Measurements from ENCODE around the gene IFT57.
"Not testable (repeated sequence)": the region's sequence is repeated elsewhere in the genome, so short reads cannot be mapped to it uniquely, and the experiment has no call there.

The IFT57 gene, protein sequence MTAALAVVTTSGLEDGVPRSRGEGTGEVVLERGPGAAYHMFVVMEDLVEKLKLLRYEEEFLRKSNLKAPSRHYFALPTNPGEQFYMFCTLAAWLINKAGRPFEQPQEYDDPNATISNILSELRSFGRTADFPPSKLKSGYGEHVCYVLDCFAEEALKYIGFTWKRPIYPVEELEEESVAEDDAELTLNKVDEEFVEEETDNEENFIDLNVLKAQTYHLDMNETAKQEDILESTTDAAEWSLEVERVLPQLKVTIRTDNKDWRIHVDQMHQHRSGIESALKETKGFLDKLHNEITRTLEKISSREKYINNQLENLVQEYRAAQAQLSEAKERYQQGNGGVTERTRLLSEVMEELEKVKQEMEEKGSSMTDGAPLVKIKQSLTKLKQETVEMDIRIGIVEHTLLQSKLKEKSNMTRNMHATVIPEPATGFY

DNA sequence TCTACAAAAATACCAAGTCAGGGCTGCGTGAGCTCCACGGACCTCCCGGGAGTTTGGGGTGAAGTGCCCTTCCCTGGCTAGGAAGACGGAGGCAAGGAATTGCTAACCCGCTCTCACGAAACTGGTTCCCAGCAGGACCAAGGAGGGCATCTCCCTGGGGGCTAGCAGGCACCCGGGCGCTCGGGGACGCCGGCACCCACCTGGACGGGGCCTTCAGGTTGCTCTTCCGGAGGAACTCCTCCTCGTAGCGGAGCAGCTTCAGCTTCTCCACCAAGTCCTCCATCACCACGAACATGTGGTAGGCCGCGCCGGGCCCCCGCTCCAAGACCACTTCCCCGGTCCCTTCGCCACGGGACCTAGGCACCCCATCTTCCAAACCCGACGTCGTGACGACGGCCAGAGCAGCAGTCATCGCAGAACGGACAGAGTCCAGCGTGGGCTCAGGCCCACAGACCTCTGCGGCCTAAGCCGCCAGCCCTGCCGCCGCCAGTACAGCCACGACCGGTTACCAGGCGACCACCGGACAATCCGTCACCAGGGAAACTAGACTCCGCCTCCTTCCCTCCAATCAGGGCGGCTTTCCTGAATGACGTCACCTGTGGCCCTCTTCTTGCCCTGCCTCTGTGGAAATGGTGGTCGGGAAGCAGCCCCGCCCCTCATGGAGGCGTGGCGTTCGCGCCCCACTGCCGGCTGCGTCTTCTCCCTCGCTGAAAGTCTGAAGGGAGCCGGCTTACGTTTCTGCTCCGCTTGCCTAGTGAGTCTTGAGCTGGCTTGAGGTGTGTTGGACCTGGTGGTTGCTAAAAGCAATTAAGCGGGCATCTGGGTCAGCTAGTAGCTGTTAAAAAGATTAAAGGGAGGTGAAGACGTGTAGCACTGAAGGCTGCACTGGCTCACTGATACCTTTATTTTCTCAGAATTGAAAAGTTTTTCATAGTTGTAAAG lies at the start of gene IFT57:
TSS of gene IFT57 (minus strand) at position 514 of the 942 bp plus-strand sequence. CDS start at position 412, 102 bp downstream.
- DNase-seq (ENCODE audit: low spot score): peak; percentile 97

DNA sequence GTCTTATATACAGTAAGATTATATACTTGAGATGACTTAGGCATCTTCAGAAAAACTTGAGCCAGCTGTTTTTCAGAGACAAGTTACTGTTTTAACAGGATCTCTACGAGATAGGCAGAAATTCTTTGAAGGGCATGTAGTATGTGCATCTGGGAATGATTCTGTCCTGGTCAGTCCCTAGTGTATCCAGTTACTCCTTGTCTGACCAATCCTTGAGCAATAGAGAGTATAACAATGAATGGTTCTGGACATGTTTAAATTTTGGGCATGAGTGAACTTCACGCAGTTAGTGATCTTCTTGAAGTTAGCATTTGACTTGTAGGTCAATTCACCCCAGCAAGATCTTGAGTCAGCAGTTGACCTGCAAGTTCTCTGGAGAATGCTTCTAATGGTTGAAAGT lies 49.4 kb upstream of the IFT57 start:
- no peak for DNase-seq (ENCODE audit: low spot score)

DNA sequence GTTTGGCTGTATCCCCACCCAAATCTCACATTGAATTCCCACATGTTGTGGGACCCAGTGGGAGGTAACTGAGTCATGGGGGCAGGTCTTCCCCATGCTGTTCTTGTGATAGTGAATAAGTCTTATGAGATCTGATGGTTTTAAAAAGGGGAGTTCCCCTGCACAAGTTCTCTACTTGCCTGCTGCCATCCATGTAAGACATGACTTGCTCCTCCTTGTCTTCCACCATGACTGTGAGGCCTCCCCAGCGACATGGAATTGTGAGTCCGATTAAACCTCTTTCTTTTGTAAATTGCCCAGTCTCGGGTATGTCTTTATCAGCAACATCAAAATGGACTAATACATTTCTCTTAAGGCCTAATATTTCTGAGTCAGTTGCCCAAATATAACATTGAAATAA lies 46.0 kb upstream of the IFT57 start:
- not testable (repeated sequence) for DNase-seq (ENCODE audit: low spot score)

DNA sequence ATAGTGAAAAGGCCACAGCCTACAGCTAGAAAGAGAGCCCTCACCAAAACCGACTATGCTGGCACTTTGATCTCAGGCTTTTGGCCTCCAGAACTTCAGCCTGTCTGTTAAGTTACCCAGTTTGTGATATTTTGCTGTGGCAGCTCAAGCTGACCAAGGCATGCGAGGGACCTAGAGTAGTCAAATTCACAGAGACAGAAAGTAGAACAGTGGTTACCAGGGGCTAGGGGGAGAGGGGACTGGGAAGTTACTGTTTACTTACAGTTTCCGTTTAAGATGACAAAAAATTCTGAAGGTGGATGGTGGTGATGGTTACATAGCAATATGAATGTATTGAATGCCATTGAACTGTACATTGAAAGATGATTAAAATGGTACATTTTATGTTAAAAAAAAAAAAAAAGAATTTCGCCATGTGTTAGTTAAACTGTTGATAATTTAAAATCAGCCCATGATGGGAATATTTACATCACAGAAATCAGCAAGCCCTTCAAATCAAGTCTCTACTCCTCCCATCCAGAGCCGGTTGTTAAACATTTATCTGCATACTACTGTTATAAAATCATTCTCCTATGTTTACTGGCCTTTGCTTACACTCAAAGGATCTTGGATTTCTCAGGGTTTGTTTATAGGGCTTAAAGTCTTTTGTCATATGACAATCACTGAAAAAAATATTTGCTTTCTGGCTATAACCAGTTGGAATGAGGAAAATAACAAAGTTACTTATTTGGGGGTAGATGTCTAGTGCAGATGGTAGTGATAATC lies 42.5 kb upstream of the IFT57 start:
- not testable (repeated sequence) for DNase-seq (ENCODE audit: low spot score)

DNA sequence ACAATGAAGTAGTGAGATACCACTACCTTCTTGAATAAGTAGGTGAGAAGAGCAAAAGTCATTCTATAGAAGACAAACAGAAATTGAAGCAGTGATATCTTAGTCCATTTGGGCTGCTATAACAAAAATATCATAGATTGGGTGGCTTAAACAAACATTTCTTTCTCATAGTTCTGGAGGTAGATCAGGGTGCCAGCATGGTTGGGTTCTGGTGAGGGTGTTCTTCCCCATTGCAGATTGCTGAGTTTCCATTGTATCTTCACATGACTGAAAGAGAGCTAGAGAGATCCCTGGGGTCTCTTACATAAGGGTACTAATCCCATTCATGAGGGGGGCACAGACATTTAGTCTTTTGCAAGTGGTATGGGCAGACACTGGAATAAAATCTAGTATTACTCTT lies 32.9 kb upstream of the IFT57 start:
- no peak for DNase-seq (ENCODE audit: low spot score)

DNA sequence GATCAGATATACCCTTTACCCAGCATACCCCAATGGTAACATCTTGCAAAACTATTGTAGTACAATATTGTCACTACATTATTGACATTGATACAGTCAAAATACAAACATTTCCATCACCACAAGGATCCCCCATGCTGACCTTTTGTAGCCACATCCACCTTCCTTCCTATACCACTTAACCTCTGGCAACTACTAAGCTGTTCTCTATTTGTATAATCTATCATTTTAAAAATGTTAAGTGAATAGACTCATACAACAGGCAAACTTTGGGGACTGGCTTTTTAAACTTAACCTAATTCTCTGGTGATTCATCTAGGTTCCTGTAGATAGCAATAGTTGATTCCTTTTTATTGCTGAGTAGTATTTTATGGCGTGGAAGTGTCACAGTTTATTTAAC lies 29.6 kb upstream of the IFT57 start:
- DNase-seq (ENCODE audit: low spot score): no peak

DNA sequence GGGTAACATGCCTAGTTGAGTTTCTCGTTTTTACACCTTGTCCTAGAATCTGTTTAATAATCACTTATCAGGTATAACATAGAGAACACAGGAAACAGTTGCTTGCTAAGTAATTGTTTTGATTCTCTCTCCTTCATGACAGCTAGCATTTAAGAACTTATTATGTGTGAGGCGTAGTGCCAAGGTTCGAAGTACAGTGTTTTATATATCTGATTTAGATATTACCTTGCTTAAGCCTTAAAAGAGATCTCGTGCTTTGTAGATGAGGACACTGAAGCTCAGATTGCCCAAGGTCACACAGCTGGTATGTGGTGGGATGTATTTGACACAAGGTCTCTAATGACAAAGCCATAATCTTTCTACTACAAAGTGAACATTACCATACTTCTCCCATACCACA lies 29.0 kb upstream of the IFT57 start:
- DNase-seq (ENCODE audit: low spot score): no peak

DNA sequence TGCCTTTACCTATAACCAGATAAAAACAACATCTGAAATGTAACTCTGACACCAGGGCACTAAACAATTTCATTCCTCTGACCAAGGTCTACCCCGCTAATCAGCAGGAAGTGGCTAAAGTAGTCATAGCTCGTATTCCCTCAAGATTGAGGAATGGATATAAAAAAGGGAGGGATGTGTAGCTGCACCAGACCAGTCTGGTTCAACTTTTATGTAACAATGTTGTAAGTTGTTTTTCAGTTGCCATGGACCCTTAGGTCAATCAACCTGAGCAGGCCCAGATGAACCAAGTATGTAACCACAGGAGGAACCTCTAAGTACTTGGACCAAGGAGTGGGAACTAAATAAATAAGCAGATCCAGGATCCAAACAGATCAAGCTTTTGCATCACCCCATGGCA lies 28.4 kb upstream of the IFT57 start:
- no peak for DNase-seq (ENCODE audit: low spot score)

DNA sequence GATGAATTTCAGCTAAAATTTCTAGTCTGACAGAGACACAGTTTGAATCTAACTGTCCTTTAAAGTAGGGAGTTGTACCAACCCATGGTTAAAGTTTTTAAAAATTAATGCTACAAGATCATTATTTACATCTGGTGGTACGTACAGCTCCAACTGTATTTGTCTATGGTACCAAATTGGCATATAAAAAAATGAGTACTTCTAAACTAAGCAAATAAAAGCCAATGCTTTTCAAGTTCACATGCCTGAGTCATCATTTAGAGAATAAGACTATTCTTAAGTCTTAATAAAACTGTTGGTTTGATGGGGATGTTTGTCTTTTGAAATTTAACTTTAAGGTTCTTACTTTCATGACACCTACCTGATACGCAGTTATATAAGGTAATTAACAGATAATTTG lies 21.0 kb upstream of the IFT57 start:
- no peak for DNase-seq (ENCODE audit: low spot score)

DNA sequence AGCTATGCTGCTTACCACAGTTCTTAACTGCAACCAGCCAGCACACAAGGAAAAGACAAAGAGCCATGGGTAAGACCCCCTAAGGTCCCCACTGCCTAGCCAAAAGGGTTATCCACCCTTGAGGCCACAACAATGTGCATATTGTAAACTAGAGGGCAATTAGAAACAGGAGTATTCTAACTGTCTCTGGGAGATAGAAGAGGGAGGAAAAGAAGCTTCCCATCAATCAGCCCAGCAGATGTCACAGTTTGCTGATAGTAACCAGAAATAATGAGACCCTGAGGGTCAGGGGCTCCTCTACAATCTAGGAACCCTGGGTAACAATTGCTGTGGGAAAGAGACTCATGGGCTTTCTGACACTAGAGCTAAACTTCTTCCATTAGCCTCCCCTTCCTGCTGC lies 20.6 kb upstream of the IFT57 start:
- no peak for DNase-seq (ENCODE audit: low spot score)

DNA sequence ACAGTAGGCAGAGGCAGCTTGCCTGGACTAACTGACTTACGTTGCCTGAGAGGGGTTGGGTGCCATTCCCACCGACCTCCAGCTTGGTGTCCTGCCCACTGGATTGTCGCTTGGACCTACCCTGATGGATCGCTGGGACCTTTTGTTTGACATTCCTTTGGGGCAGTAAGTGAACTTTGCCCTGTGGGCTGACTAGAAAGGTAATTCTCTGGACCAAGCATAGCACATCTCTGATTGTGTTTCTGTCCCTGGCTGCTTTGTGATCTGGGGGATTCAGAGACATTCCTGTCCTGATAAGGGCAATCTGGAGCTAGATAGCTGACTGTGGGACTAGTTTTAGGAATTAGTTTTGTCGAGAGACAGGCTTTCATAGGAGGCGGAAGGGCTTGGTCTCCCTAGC lies 19.5 kb upstream of the IFT57 start:
- DNase-seq (ENCODE audit: low spot score): no peak

DNA sequence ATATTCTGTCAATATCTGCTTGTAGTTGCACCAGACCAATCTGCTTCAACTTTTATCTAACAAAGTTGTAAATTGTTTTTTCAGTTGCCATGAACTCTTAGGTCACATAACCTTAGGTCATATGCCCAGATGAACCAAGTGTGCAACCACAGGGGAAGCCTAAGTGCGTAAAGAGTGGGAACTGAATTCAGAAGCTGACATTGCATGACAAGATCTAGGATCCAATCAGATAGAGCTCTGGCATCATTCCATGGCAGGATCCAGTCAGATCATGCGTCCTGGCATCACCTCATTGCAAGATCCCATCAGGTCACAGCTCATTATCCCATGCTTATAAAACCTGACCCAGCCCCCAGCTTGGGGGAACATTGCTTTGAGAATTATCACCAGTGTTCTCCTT lies 18.9 kb upstream of the IFT57 start:
- no peak for DNase-seq (ENCODE audit: low spot score)

DNA sequence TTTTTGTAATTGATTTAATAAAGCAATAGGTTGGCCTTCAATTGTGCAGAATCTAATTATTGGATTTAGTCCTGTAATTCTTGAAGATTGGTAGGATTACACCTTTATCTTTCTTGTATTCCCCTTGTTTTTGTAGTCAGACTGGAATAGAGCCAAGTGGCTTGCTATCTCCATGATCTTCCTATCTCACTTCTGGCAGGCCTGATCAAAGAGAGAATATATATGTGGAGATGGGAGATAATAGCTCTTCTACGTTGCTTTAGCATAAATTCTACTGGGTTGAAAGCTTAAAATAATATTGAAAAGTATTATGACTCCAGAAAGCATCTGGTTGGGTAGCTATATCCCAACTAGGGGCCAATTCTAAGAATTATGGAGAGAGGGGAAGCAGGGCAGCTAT lies 16.9 kb upstream of the IFT57 start:
- no peak for DNase-seq (ENCODE audit: low spot score)

DNA sequence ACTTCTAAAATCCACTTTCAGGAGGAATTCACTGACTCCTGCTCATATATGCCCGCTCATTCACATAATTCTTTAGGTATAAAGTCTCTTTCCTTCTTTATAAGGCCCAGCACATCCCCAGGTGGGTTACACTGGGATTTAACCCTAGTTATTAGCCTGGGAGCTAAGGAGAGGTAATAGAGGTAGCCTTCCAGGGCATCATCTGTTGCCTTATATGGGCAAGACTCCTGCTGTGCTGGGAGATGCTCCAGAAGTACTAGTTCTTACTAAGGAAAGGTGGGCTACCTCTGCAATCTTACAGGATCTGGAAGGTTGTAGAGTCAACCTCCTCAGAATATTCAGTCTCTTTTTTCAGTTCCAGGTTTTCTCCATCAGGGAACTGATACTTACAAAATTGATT lies 13.1 kb upstream of the IFT57 start:
- no peak for DNase-seq (ENCODE audit: low spot score)

DNA sequence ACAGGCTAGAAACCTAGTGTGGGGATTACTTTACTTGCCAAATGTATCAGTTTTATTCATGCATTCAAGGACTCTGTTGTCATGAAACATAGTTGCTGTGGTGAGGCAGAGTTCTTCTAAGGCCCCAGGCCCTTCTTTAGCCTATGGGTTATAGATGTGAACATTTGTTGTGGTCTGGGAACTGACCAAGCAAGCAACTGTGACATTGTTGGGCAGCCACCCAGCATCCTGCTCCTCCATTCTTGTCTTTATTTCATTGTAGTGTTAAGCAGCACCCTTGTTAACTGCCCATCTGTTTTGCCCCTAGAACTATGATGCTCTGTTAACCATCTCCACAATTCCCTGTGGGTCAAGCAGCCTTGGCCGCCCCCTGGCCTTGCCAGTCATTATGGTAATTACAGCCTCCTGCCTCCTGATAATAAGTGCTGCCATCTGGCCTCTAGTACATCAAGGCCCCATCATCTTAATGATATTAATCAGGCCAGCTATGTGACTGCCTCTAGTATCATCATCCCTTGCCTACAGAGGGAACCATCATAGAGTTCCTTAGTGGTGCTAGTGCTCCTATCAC lies 12.2 kb upstream of the IFT57 start:
- DNase-seq (ENCODE audit: low spot score): no peak

DNA sequence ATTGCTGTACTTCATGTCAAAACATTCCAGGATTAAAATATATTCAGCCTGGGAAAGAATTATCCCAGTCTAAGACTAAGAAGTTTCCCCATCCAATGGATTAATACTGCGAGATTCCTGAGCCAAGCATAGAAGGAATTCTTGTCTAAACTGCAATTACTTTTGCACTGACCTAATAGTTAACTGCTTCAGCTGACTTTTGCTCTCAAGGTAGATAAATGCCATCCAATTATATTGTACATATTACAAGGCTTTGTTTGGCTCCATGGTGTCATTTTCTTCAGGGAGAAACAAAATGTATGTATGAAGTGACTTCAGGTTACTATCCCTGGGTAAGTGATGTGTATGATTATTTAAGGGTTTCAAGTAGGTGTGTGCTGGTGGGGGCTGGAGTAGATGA lies 6.1 kb upstream of the IFT57 start:
- DNase-seq (ENCODE audit: low spot score): no peak

DNA sequence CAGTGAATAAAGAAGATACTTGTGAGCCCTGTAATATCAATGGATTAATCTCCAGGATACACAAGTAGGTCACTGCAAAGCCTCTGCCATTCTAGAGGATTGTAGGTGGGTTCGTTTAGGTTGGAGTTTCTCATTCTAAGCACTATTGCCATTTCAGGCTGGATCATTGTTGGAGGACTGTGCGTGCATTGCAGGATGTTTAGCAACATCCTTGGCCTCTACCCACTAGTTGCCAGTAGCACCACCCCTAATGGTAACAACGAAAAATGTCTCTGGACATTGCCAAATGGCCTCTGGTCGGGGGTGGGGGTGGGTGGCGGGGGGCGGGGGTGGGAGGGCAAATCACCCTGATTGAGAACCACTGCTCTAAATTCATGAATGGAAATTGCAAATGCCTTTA lies 4.9 kb upstream of the IFT57 start:
- DNase-seq (ENCODE audit: low spot score): no peak

DNA sequence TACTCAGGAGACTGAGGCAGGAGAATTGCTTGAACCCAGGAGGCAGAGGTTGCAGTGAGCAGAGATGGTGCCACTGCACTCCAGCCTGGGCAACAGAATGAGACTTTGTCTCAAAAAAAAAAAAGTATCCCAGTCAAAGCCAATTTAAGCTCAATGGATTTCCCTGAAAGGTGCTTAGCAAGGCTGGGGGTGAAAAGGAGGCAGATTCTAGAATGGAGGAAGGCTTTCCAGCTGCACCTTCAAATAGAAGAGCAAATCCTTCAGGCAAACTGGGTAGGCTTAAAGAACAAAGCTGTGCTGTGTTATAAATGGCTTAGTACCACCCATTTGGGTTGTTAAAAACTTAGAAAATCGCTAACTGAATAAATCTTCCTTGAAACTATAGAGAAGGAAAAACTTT lies 3.0 kb upstream of the IFT57 start:
- DNase-seq (ENCODE audit: low spot score): no peak

DNA sequence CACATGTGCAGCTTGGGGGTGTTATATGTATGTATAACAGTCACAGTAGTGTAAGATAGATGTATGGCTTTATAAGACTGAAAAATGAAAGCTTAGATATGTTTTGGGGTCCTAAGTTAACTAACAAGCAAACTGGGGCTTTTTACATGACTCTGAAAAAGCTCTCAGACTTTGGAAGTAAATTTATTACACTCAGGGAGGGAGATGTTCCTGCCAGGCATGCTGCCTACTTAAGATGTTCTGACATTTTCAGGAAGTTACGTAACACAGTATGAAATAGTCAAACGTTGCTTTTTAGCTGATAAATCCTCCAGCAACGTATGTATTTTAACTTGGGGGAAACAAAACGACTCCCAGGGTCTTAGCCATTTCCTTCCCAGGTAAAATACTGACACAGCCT lies 1.7 kb upstream of the IFT57 start:
- DNase-seq (ENCODE audit: low spot score): no peak

DNA sequence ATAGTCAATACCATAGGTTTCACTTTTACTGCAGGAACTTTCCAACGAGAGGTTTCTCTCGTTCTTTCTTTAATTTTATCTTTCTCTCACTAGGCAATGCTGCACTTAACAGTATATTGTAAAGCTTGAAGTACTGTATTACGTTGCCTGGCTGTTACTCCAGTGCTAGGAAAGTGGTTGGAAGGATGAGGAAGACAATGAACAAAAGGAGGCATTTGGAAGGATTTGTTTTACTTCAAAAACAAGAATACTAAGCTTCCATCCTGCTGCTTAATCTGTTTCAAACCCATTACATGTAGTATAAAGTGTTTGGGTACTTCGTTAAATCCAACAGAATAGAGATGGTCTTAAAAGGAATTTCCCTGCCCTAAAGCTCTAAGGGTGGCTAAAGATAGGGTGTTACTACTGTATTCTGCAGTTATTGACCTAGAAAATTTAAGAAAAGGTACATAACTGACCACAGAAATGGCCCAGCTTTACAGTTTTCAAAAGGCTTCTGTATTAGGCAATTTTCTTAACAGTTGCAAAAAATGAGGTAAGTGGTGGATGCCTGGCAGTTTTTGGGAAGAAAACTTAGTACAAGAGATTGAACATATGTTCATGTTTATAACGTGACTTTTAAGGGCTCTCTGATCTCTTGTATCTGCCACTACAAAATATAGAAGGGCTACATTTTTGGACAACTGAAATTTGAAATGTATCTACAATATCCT lies 785 bp upstream of the IFT57 start:
- no peak for DNase-seq (ENCODE audit: low spot score)

DNA sequence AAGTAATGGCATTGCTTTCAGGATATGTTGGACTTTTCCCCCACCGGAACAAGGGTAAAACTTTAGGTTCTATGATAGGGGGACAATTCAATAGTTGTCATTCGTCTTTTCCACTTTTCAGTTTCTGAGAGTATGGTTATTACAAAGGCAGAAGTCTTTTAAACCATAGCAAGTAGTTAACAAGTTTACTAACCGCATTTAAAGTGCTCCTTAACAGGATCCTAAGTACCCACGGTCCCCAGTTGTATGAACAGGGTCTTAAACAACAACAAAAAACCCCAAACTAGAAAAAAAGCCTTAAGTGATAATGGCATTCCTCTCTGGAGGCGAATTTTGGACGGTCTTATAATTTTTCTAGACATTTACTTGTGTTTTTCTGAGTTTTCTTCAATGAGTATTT lies 831 bp downstream of the IFT57 start:
- no peak for DNase-seq (ENCODE audit: low spot score)

All from germinal center (tissue), 1 donor.